GM21390 (cell line): ENCODE data around the gene RPUSD4.
"Not testable (repeated sequence)": the region's sequence is repeated elsewhere in the genome, so short reads cannot be mapped to it uniquely, and the experiment has no call there.

Experiments used
- ATAC-seq: cut with Tn5 transposase; IDR thresholded peaks from one replicate; pipeline ENCODE4 v1.9.1; 2021; ENCODE audit not compliant: unreplicated experiment

RPUSD4 gene, protein sequence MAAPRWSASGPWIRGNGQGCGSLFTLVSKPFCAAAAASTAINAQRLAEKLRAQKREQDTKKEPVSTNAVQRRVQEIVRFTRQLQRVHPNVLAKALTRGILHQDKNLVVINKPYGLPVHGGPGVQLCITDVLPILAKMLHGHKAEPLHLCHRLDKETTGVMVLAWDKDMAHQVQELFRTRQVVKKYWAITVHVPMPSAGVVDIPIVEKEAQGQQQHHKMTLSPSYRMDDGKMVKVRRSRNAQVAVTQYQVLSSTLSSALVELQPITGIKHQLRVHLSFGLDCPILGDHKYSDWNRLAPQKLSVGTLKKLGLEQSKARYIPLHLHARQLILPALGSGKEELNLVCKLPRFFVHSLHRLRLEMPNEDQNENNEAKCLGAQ

DNA sequence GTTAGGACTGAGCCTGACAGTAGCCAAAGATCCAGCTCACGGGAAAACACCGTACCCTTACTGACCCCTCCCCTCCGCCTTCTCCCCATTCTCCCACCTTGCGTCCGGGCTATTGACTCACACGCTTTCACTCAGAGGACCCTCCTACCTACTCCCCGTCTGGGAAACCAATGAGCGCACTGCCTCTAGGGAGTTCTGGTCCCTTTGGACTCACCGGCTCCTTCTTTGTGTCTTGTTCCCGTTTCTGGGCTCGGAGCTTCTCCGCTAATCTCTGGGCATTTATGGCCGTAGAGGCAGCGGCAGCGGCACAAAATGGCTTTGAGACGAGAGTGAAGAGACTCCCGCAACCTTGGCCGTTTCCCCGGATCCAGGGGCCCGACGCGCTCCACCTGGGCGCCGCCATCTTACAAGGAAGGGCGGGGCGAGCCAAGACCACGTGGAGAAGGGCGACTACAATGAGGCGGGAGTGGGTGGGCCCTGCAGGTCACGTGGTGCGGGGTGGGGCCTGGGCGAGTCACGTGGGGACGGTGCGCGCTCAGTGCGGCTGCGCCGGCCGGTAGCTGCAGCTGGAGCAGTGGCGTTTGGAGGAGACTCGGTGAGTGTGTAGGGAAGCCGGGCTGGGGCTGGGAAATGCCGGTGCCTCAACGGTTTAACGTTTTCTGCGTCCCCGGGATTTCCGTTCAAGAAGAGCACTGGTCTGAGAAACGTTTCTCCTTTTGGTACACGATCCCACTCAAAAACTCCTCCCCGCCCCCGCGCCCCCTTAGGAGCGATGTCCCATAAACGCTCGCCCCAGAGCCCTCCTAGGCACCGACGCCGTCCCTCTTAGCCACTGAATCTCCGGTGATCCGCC, at the start of gene RPUSD4, which contains the start of gene FAM118B:
Gene RPUSD4 (minus strand): TSS at position 415 of the 853 bp plus-strand sequence. CDS start 12 bp downstream, at position 403.
Gene FAM118B (plus strand): TSS at position 547 of the 853 bp plus-strand sequence. CDS start 23,220 bp downstream, outside the sequence.
- ATAC-seq: peak; percentile 92

DNA sequence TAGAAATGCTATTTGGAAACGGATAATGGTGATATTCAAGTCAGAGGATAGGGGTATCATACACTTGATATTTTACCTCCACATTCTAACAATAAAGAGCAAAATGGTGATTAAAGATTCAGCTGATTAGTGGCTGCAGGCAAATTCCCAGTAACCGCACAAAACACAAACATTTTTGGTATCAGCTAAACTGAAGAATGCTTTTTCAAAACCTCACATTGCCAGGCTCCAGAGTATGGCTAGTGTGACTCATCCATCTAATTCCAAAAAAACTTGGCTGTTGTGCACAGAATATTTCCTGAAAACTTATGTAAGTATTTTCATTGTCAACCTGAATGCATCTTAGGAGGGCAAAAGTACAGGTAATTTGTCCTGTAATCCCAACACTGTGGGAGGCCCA, 46.3 kb upstream of the RPUSD4 start:
- no peak for ATAC-seq

DNA sequence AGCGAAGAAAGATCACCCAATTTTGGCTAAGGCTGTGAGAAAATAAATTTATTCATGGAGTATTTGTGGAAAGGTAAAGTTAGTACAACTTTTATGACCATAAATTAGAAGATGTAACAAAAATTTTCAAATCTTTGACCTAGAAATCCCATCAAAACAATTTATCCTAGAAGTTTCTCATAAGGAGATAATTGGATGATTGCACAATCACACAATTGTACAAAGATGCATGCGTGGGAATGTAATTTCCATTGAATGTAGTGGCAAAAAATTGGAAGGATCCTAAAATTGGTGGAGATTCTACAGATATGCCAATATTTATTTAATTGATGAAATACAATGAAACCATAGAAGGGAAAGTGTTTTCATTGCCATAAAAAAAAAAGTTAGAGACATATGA, 45.7 kb upstream of the RPUSD4 start:
- no peak for ATAC-seq

DNA sequence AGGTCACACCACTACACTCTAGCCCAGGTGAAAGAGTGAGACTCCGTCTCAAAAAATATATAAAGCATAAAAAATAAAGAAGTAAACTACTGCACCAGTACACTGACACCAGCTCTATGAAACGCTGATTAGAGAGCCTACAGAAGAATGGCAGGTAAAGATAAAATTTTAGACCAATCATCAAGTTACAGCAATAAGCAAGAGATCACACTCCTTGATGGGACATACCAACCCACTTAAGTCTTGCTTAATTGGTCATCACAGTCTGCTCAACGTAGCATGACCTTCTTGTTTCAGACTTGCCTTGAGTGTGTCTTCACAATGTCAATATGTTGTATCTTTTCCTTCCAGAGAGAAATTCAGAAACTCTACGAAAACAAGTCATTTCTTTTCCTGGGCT, 44.8 kb upstream of the RPUSD4 start:
- no peak for ATAC-seq

DNA sequence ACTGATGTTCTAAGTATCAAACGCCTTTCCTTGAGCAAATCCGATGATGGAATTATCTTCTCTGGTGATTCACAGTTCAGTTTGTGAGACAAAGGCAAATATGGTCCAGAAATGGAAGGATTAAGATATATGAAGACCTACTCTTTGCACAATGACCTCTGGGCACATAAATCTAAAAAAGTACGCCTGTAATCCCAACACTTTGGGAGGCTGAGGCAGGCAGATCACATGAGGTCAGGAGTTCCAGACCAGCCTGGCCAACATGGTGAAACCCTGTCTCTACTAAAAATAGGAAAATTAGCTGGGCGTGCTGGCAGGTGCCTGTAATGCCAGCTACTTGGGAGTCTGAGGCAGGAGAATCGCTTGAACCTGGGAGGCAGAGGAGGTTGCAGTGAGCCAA, 44.1 kb upstream of the RPUSD4 start:
- not testable (repeated sequence) for ATAC-seq

DNA sequence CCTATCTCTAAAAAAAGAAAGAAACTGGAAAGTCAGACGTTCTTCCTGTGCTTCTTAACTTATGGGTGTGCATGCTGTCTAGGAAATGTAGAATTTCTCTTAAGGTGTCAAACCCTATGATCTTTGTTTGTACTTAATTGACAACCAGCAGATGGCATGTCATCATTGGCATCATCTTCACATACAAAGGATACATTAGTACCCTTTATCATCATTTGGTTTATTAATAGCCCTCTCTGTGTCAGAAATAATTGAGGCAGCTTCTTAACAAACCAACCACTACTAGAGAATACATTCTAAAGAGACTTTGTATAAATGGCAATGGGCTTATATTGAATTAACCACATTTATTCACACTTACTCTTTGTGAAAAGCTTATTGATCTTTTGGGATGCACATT, 43.4 kb upstream of the RPUSD4 start:
- no peak for ATAC-seq

DNA sequence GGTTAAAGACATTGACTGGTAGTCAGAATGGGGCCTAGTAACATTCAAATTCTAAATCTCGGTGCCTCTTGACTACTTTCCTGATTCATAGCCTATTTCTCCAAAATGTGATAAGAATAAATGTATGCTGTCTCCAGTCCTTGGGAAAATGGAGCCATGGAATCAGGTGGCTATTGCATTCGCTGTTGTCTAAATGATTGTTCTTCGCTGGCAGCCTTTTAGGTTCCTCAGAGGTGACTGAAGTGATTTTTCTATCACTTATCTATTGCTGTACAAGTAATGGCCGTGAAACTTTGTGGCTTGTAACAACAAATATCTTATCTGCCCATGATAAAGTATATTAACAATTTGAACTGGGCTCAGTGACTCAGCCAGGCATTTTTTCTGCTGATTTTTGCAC, 41.8 kb upstream of the RPUSD4 start:
- no peak for ATAC-seq

DNA sequence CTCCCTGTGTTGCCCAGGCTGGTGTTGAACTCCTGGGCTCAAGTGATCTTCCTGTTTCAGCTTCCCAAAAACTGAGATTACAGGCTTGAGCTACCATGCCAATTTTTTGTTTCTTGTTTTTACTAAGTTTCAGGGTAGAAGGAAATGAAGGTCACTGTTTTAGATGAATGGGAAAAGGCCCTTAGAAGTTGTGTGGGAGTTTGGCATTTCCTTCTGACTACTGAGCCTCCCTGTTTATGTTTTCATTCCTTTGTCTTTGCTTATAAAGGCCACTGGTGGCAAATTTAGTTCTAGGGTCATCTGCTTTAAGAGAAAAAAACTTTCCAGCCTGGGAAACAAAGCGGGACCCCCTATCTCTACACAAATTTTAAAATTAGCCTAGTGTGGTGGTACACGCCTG, 35.2 kb upstream of the RPUSD4 start:
- no peak for ATAC-seq

DNA sequence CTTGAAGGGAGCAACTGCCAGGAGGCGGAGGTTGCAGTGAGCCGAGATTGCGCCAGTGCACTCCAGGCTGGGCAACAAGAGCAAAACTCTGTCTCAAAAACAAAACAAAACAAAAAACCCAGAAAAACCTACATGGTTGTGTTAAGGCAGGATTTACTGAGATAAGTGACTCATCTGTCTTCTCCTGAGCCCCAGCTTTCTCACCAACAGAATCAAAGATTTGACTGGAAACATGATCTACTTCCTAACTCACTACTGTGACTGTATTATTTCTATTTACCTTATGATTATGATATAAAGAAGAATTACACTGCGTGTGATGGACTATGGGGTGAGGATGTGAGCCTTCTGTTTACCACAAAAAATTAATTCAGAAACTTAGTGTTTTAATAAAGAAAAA, 21.9 kb upstream of the RPUSD4 start:
- no peak for ATAC-seq

DNA sequence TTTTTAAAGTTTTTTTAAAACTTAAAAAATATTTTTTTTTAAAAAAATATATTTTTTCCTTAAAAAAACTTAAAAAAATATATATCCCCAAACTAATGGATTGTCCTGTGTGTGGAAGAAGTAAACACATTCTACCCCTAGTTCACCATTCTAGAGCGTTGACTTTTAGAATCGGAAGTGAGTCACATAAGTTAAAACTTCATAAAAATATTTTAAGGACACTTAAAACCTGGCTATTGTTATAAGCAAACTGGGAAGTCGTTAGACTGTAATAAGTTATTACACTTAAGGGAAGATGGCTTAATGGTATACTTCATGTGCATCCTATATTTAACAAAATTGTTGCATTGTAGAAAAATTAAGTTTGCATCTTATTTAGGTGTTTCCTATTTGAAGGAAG, 21.2 kb upstream of the RPUSD4 start:
- ATAC-seq: no peak

DNA sequence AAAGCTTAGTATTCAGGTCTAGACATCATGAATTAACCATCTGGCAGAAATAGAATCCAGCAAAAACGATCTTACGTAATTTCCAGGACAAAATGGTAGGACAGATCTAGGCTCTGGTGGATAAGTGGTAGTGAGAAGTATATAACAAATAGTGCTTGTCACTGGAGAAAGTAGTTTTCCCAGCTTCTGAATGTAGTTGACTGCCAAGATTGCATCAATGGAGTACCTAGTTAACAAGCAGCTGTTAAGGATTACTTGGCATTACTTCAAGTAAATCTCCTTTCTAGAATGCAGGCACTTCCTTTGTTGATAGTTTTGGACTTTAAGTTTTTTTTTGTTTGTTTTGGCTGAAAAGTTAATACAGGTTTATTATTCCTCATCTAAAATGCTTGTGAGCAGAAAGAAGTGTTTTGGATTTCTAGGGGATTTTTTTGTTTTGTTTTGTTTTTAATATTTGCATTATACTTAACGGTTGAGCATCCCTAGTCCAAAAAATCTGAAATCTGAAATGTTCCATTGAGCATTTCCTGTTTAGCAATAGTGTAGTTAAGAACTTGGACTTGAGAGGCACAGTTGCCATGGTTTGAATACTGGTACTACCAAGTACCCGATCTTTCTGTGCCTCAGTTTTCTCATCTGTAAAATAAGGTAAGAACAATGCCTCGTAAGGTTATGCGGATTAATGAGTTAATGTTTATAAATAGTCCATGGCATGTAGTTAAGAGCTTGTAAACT, 20.4 kb upstream of the RPUSD4 start:
- ATAC-seq: no peak

DNA sequence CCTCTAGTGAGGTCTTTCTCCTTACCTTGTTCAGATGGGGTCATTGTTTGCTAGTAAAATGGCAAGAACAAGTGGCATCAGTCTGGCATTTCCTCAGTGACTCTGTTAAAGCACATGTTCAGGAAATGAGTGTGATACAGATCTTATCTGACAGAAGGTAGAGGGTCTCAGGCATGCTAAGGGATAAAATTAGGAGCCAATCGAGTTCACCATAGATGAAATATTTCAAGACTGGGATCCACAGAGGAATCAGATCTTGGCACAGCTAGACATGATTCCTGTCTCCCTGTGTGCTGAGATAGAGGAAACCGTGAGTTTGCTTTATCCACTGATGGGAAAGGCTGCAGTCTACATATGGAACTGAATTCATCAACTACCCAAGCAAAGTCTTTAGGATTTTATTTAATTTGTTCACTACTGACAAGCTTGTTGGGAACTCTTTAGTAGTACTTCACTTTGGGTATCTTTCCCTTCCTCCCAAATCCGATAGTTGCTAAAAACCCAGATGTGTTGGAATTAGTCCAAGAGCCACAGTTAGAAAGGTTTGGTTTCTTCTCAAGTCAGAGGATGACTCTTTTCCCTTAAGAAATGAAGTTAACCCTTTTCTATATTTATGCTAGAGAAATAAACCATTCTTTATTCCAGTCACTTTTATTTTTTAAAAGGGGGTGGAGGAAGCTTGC, 18.5 kb upstream of the RPUSD4 start:
- no peak for ATAC-seq

DNA sequence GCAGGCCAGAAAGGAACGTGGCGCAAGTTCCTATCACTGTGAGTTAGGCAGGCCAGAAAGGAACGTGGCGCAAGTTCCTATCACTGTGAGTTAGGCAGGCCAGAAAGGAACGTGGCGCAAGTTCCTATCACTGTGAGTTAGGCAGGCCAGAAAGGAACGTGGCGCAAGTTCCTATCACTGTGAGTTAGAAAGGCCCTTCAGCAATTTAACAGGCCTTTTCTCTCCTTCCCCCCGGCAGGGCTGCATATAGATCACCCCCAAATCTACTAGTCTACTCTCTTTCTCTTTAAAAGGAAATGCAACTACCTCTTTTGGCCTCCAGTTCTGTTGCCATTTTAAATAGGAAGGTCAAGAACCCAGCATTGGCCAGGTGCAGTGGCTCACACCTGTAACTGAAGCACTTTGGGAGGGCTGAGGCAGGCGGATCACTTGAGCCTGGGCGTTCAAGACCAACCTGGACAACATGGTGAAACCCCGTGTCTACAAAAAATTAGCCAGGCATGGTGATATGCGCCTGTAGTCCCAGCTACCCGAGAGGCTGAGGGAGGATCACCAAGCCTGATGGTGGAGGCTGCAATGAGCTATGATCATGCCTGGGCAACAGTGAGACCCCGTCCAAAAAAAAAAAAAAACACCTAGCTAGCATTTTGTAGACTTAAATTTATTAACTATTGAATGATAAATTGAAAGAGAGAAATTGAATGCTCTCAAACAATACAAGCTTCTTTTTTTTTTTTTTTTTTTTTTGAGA, 15.1 kb upstream of the RPUSD4 start:
- ATAC-seq: no peak

DNA sequence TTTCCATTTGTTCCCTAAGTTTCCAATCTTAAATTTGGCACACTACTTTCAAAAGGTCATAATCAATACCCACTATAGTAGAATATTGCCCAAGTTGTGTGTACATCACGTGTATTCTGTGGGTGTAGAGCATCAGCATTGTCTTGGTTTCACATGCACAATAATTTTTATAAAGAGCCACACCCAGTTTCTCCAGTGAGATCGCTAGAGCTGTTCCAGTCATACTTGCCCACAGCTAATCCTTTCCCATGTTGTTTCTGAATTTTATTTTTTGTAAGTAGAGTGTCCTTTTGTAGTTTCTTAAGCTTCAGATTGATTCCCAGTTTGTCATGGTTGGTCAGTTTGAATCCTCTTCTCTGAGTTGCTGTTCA, 13.8 kb upstream of the RPUSD4 start:
- no peak for ATAC-seq

DNA sequence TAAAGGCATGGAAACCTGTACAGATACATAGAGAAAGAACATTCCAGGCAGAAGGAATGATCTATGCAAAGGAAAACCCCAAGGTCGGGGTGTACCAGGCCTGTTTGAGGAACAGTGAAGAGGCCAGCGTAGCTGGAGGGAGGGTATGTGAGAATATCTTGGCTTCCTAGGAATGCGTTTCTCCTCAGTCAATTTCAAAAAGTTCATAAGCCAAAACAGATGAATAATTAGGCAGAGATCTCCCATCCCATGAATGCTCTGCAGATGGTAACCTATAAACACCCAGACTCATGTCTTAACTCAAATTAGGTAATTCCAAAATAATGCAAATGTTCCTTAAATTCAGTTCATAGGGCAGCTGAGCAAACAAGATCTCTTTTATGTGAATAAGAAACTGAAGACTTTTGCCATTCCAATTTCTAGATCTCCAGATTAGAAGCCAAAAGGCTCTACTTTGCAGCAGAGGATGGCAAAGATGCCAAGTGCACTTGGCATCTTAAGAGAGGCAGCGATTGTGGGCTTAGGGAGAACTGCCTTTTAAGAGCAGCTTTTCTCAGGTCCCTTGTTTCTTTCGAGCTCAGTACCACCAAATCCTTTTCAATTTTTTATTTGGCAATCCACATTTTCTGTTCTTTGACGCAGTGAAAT, 13.3 kb upstream of the RPUSD4 start:
- ATAC-seq: no peak

DNA sequence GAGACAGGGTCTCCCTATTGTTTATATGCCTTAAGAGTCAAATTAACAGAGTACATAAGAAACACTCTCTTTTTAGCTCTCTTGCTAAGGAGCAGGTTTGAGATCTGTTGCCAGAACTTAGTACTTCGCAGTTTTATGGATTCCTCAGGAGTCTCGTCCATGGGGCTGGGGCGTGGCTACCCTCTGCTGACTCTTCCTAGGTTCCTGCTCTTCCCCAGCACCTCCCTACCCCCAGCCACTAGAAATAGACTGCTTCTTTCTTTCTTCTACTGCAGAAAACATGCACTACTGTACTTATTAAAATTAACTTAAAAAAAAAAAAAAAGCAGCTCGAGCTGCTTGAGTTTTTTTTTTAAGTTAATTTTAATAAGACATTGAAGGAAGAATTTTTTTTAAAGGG, 8.1 kb upstream of the RPUSD4 start:
- ATAC-seq: no peak

DNA sequence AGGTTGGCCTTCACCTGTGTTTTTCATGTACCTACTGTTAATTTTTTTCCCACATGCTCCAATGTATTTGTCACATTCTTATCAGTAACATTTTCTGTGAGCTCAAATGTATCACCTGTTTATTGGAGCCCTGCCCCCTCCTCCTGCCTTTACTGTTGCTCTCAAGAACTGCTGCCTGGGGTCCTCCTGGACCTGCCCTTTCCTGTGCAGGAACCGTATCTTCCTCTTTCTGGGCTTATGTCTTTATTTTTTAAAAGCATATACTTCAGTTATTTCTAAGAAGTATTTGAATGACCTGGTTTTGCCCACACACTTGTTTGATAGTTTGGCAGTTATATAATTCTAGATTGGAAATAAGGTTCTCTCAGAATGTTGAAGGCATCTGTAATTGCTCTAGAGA, 6.0 kb upstream of the RPUSD4 start:
- no peak for ATAC-seq

DNA sequence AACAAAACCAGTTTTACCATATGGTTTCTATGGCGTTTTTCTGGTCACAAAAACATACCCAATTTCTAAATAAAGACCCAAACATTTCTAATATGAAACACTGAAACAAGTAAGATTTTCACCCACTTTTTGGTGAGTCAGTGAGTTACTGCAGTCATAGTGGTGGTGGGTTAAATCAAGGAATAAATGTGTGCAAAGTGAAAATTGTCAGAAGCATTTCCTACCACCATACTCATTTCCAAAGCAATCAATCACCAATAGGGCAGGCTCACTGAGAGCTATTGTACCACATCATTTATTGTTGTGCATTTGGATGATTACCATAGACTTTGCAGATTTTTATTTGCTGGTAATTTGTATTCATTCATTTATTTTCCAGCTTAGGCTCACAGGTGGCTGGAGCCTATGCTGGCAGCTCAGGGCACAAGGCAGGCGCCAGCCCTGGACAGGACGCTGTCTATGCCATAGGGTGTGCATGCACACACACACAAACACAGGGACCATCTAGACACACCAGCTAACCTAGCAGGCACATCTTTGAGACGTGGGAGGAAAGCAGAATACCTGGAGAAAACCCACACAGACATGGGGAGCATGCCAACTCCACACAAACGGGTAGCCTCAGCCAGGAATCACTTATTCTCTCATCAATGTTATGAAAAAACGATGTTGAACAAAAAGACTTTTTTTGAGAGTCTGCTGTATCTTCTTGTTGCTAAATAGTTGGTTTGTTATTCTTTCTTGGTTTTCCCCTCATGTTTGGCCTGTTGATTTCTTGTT, 5.3 kb upstream of the RPUSD4 start:
- no peak for ATAC-seq

DNA sequence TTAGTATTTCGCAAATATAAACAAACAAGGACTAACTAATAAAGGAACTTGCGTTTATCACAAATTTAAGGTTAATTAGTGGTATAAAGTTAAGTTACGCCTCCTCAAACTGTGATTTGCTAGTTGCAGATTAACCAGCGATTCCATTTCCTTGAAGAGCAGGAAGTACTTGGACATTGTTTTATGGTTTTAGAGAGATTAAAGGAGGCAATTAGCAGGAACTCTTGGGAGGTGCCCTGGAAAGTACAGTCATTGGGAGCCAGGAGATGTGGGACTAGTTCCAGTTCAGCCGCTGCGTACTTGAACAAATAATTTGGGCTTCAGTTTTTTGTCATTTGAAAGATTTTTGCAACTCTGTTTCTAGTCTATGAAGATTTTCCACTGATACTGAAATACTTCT, 3.4 kb upstream of the RPUSD4 start:
- ATAC-seq: no peak
